HG03575 (cell line): ENCODE data around the gene RBBP6.

Experiments used
- ATAC-seq: cut with Tn5 transposase; IDR thresholded peaks from one replicate; pipeline ENCODE4 v1.9.1; 2021; ENCODE audit not compliant: unreplicated experiment, insufficient number of reproducible peaks, low FRiP score; ENCODE audit errors: extremely low read depth

The RBBP6 gene

GRCh38 chr16:24522751-24523150 is 16.6 kb upstream of the RBBP6 start:
- ATAC-seq, result no peak

GRCh38 chr16:24523569-24523968 is 15.8 kb upstream of the RBBP6 start:
- ATAC-seq, result no peak

GRCh38 chr16:24524855-24525677 is 14.3 kb upstream of the RBBP6 start:
- ATAC-seq, result no peak

DNA sequence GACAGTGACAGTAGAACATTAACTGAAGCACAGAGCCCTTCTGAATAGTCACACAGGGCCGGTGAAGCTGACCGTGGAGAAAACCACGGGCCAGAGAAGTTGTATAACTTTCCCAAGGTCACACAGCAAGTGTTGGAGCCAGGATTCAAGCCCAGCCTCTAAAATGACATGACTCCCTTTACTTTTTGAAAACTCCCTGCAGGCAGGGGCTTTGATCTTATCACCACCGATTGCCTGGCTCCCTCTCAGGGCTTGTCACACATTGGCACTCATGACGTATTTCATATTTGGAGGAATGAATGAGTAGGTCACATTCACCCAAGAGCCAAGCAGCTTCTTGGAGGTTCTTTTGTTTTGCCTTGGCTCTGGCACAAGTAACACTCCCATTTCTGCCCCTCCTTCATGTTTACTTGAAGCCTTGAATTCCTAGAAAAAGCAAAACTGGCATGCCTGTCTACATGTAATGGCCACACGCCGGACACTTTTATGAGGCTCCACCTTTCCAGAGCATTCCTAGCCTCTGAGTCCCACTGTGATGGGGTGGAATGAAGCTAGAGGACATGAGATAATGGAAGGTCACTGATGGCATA is 13.3 kb upstream of the RBBP6 start:
- no peak for ATAC-seq

DNA sequence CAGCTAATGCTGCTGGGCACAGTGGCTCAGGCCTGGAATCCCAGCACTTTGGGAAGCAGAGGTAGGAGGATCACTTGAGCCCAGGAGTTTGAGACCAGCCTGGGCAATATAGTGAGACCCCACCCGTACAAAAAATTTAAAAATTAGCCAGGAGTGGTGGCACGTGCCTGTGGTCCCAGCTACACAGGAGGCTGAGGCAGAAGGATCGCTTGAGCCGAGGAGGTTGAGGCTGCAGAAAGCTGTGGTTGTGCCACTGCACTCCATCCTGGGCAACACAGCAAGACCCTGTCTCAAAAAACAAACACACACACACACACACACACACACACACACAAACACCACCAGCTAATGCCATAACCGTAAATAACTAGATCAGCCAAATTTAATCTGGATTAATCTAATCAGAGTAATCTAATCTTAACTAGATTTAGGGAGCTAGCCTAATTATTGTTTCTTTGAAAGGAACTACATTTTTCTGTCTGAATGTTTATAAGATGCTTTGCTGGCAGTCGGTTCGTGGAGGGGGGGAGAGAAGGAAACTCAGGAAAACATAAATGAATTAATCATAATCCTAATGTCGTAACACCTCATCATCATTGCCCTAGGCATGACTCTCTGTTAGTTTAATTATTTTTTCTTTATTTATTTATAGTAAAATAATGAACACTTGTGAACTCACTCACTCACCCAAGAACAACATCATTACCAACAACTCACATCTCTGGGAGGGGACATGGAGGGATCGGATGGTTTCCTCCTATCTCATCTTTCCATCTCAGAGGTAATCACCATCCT is 12.5 kb upstream of the RBBP6 start:
- ATAC-seq, result no peak

DNA sequence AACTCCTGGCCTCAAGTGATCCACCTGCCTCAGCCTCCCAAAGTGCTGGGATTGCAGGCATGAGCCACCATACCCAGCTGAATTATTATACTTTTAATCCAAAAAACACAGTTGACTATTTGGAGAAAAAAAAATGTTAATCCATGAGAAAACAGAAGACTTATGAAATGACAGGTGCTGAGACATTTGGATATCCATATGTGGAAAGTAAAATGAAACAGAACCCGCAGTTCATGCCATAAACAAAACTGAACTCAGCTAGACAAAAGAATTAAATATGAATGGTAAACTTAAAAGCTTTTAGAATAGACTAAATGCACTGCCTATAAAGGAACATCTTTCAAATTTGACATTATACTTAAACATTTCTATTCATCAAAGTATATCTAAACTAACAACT is 8.2 kb upstream of the RBBP6 start:
- ATAC-seq, result no peak

DNA sequence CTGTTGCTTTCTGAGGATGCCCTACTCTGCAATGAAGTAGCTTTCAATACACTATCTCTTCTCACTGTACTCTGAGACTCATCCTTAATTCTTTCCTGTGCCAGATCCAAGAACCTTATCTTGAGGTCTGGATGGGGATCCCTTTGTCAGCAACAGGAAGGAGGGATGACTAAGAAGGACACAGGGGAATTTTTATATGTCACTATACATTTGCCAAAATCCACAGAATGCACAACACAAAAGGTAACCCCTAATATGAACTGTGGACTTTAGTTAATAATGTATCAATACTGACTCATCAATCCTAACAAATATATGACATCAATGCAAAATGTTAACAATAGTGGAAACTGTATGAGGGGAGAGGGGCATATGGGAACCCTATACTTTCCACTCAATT is 4.7 kb upstream of the RBBP6 start:
- ATAC-seq, result no peak

DNA sequence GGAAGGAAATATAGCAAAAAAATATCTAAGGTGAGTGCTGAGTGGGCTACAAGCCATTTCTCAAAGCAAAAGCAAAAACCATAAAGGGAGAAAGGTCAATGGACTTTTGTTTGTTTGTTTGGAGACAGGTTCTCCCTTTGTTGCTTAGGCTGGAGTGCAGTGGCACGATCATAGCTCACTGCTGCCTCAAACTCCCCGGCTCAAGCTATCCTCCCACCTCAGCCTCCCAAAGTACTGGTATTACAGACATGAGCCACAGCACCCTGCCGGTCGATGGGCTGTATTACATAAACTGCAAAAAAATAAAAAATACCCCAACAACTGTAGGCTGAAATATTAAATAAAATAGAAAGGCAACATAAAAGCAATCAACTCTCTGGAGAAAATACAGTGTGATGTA is 3.5 kb upstream of the RBBP6 start:
- no peak for ATAC-seq

GRCh38 chr16:24536671-24537070 is 2.7 kb upstream of the RBBP6 start:
- no peak for ATAC-seq

GRCh38 chr16:24537474-24538337 is 1.7 kb upstream of the RBBP6 start:
- no peak for ATAC-seq

- ATAC-seq, result no peak
Measured at GRCh38 chr16:24538756-24539294, 541 bp upstream of the RBBP6 start.

DNA sequence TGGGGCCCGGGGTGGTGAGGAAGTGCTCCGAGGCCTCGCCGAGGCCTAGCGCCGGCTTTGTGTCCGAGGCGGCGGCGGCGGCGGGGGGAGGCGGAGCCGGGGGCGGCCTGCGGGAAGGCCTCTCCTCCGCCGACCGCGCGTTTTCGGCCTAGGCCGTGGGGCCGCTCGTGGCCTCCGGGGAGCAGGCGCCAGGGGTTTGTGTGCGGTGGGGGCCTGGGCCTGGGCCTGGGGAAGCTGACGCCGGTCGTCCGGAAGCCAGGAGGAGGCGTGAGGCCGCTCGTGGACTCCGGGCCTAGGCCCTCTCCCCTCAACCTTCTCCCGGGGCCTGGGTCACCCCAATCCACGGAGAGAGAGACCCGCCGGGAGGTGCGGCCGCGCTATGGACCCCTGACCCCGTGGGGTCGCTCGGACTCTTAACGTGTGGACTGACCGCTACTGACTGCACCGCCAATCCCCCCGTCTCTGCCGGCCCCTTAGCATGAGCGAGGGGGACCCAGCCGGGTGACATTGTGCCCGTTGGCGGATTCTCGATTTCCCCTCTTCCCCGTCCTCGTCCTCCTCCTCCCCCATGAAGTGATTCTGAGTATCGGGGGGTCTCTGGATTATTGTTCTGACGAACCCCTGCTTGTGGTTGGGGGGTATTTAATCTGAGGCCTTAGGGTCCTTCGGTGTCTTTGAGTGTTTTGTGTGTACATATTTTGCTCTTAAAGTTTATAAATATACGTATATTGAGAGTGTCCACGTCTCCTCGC is 660 bp downstream of the RBBP6 start:
- no peak for ATAC-seq

- ATAC-seq, result no peak
Measured at GRCh38 chr16:24540602-24541210, 1.3 kb downstream of the RBBP6 start.

DNA sequence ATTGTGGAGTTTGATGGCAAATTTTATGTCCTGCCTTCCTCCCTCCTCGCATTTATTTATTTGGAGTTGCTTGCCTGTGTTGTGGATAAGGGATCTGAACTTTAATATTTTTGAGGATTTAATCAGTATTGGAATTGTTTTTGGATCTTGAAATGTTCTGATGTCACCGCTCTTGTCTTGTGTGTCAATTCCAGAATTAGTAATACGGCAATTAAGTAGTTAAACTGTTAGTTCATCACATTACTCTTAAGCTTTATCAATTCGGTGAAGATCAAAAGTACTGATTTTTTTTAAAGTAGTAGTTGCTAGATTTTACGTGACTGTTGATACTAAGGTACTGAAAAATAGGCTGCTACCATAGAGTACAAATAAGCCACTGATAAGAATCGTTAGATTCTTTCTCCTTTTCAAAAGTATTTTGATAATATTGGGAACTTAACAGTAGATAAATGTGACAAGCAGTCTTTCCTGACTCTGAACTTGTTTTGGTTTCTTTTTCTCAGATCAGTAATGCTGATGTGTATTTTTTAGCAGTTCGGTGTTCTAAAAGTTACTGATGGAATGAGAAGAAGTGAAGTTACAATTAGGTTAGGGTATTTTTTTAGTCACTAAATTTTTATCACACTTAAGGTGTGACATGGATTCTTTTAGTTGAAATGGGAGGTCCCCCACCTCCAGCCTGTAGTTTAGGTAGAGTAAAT is 2.0 kb downstream of the RBBP6 start:
- no peak for ATAC-seq

DNA sequence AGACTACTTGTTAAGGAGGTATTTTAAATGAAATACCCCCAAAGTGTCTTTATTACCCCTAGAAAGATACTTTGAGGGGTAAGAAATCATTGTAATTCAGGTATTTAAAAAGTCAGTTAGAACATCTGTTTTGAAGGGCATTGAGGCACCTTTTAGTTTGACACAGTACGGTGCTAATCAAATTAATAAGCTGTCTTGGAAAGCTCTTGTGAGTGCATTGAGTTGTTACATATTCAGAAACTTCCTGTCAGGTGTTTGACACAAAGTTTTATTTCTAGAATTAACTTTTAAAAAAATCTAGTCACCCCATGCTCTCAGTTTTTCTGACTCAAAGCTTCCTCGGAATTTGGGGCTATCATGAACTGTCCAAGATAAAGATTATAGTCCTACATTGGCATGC is 4.6 kb downstream of the RBBP6 start:
- ATAC-seq, result no peak

DNA sequence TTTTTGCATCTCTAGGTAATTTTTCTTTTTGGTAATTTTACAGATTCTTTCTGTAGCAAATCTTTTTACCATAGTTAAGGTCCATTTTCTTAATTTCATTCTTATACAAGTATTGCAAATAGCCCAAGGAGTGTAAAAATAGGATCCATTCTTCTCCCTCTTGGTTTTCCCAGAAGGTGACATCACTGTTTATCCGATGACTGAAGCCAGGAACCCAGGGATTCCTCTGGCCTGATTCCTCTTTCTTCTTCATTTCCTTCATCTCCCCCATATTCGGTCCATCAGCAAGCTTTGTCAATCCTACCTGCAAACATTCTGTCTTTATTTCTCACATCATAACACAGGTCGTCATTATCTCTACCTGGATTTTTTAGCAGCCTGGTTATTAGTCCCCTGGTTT is 5.3 kb downstream of the RBBP6 start:
- no peak for ATAC-seq

GRCh38 chr16:24550295-24550694 is 10.9 kb downstream of the RBBP6 start:
- ATAC-seq, result no peak
